Subcutaneous abdominal adipose tissue (tissue), 5 donors: ENCODE results near the gene RAPGEF1.

Experiments
- H3K27ac ChIP-seq: one replicate; pipeline ENCODE4 v1.7.0; 2013; ENCODE audit warnings: low read depth, mild to moderate bottlenecking, inconsistent platforms, low read length, moderate library complexity
- H3K27me3 ChIP-seq, 5 donors: one replicate each; pipeline ENCODE4 v1.7.0; 2013; ENCODE audit warnings: low read length in 5 of 5, inconsistent platforms in 1 of 5; ENCODE audit not compliant: control insufficient read depth in 5 of 5, insufficient read depth in 4 of 5
- H3K36me3 ChIP-seq, 5 donors: one replicate each; pipeline ENCODE4 v1.7.0; 2013; ENCODE audit warnings: low read length in 5 of 5; ENCODE audit not compliant: control insufficient read depth in 5 of 5, insufficient read depth in 5 of 5
- H3K4me1 ChIP-seq, 5 donors: one replicate each; pipeline ENCODE4 v1.7.0; 2013; ENCODE audit warnings: low read length in 5 of 5, mild to moderate bottlenecking in 3 of 5, moderate library complexity in 1 of 5; ENCODE audit not compliant: control insufficient read depth in 5 of 5, insufficient read depth in 5 of 5
- H3K4me3 ChIP-seq, 5 donors: one replicate each; pipeline ENCODE4 v1.7.0; 2013; ENCODE audit warnings: low read length in 5 of 5, low read depth in 1 of 5
- H3K9ac ChIP-seq, 5 donors: one replicate each; pipeline ENCODE4 v1.7.0; 2013; ENCODE audit warnings: low read length in 5 of 5, mild to moderate bottlenecking in 4 of 5, moderate library complexity in 3 of 5
- H3K9me3 ChIP-seq, 5 donors: one replicate each; pipeline ENCODE4 v1.7.0; 2013; ENCODE audit warnings: low read length in 5 of 5; ENCODE audit not compliant: control insufficient read depth in 5 of 5
- donor health status: healthy.
- donor health status: healthy.
- donor health status: healthy.
- donor health status: healthy.
- donor health status: healthy.

Gene RAPGEF1

DNA sequence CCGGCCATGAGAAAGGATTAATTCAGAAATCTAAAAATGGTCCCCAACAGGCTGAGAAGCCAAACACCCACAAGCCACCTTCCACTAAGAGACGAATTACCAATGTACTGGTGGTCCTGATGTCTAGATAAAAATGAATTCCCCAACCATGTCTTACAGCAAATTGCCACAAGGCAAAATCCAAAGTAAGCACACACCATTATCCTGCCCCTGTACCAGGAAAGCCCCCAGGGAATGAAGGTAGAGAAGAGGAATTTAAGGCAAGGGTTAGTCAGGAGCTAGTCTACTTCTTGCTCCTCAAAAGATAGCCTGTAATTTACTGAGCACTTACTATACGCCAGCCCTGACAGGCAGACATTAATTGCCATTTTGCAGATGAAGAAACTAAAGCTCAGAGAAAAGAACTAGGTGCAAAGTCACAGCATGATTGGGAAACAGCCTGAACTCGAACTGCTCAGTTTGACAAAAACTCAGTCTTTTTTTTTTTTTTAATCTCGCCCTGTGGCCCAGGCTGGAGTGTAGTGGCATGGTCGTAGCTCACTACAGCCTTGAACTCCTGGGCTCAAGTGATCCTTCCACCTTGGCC lies 64.3 kb downstream of the RAPGEF1 start:
- no peaks in the 10 kb centered on the region for H3K36me3 ChIP-seq
- H3K4me1 ChIP-seq = peaks cover 35 to 98% (median 78%) of the 10 kb centered on the region in 5 donors
- no peaks in the 10 kb centered on the region for H3K9me3 ChIP-seq
- no peaks in the 10 kb centered on the region for H3K27me3 ChIP-seq
- H3K27ac ChIP-seq = peak overlapping the region; percentile 82
- peak overlapping the region in 3 of 5 donors; percentile 26 to 49 (median 28) for H3K9ac ChIP-seq
- peak overlapping the region in 3 of 5 donors; percentile 6 to 31 (median 10) for H3K4me3 ChIP-seq

DNA sequence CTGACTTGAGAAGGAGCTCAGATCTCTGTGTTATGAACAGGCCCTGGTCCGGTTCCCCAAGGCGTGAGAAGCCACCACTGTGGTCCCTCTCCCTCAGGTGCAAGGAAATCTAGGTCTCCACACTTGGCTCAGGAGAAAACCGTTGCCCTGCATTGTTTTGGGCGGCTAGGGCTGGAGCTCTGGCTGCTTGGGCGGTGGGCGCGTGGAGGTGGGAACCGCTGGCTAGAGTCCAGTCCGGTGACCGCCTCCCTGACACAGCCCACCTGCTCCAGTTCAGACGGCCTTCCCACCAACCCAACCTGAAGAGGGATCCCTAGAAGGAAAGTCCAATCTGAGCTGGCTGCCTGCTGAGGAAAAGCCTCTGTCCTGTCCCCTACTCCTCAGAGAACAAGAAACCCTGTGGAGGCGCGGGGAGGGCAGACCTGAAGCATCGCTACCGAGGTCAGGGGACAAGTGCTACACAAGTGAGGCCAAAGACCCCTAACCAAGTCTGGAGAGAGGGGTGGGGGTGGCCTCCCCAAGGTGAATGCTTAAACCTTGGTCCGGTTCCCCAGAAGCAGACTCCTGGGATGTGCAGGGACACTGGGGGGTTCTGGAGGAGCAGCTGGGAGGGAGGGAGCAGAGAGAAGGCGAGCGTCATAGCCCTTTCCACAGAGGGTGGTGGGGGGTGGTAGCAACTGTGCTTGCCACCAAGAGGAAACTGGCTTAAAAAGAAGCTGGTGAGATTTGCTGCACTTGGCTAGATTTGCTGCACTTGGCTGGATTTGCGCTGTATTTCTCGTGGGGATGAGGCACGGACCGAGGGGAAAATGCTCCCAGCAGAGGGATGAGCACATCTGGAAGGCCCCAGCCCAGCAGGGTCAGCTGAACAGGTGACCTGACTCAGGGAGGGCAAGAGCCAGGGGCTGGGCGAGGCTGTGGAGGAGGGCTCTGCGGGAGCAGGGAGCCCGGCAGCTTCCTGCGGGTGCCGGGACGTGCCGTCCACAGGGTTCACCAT lies 65.2 kb downstream of the RAPGEF1 start:
- H3K9me3 ChIP-seq = no peaks in the 10 kb centered on the region
- H3K27ac ChIP-seq = peak overlapping the region; percentile 82
- peaks cover 40 to 100% (median 85%) of the 10 kb centered on the region in 5 donors for H3K4me1 ChIP-seq
- no peaks in the 10 kb centered on the region for H3K36me3 ChIP-seq
- H3K9ac ChIP-seq = peak overlapping the region in 3 of 5 donors; percentile 21 to 28 (median 26)
- no peaks in the 10 kb centered on the region for H3K27me3 ChIP-seq
- H3K4me3 ChIP-seq = peak overlapping the region in 2 of 5 donors; percentile 6 to 31

DNA sequence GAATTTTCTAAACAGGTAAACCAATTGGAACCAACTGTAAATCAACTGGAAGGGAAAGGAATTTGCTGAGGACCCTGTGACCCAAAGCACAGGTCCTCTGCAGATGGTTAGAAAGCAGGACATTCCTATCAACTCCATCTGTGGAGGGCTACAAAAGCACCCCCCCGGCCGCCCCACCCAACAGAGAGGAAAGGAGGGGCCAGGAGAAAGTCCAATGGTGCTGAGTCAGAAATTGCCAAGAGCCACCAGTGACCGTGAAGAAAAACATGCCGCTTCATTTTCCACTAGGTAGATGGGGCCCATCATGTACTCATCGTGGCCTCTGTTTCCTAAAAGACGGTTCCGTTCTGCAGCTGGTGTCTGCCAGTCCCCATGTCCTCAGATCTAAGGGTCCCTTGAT lies 66.3 kb downstream of the RAPGEF1 start:
- Histone ChIP-seq H3K4me1 (peaks cover 36 to 100% (median 85%) of the 10 kb centered on the region in 5 donors), H3K9ac (no peak overlapping the region), H3K27ac (peak overlapping the region; percentile 82), H3K27me3 (no peaks in the 10 kb centered on the region), H3K4me3 (no peak overlapping the region), H3K36me3 (no peaks in the 10 kb centered on the region), H3K9me3 (no peaks in the 10 kb centered on the region)

DNA sequence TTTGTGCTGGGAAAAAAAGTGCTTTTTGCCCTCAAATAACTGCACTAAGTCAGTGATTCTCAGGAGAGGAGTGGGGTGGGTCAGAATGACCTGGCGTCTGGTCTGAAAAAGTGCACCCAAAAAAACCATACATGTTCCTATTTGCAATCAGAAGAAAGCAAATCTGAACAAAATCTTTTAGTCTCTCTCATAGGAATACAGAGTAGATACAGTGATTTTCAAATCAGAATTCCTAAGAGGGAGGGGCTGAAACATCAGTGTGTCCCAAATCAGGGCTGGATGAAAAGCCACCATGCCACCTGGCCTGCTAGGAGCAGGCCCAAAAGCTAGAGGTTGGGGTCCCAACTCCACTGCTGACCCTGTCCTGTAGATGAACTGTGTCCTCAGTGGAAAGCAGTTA lies 66.8 kb downstream of the RAPGEF1 start:
- Histone ChIP-seq H3K9ac (no peak overlapping the region), H3K4me1 (peaks cover 35 to 98% (median 84%) of the 10 kb centered on the region in 5 donors), H3K36me3 (no peaks in the 10 kb centered on the region), H3K27ac (peak overlapping the region; percentile 55), H3K27me3 (no peaks in the 10 kb centered on the region), H3K9me3 (no peaks in the 10 kb centered on the region), H3K4me3 (no peak overlapping the region)

DNA sequence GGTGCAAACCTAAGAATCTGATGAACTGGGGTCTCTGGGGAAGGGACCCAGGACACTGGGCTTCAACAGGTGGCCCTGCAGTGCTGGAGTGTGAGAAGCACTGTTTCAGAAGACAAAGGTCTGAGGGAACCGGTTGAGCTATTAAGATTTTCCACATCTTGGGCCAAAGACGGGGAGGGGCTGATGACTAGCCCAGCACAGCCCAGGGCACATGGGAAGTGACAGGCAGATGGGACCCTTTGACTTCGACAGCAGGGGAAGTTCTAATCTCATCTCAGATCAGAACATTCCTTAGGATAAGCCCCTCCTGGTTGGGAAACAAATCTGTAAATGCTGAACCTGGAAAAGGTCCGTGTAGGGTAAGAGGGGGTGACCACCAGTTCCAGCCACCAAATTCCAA lies 67.4 kb downstream of the RAPGEF1 start:
- no peaks in the 10 kb centered on the region for H3K27me3 ChIP-seq
- no peaks in the 10 kb centered on the region for H3K9me3 ChIP-seq
- H3K9ac ChIP-seq = no peak overlapping the region
- H3K4me1 ChIP-seq = peaks cover 31 to 98% (median 84%) of the 10 kb centered on the region in 5 donors
- no peaks in the 10 kb centered on the region for H3K36me3 ChIP-seq
- H3K27ac ChIP-seq = peak overlapping the region; percentile 55
- H3K4me3 ChIP-seq = no peak overlapping the region

DNA sequence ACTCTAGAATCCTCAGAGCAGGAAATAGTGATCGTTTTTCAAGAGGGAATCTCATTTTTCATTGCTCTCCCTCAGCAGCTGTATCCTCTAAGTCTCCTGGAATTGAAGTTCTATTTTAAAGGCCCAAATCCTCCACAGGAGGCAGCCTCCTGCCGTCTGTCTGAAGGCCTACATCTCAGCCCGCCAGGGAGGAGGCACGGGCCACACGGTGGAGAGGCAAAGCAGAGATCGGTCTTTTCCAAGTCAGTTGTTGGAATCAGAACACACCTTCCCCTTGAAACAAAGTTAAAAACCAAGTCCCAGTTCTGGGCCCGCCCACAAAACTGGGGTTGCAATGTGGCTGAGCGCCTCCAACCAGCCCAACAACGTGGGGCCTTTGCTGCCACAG lies 68.7 kb downstream of the RAPGEF1 start:
- Histone ChIP-seq H3K27me3 (no peaks in the 10 kb centered on the region), H3K9me3 (no peaks in the 10 kb centered on the region), H3K4me1 (peaks cover 25 to 93% (median 74%) of the 10 kb centered on the region in 5 donors), H3K36me3 (no peaks in the 10 kb centered on the region), H3K4me3 (no peak overlapping the region), H3K27ac (peak overlapping the region; percentile 7), H3K9ac (no peak overlapping the region)

DNA sequence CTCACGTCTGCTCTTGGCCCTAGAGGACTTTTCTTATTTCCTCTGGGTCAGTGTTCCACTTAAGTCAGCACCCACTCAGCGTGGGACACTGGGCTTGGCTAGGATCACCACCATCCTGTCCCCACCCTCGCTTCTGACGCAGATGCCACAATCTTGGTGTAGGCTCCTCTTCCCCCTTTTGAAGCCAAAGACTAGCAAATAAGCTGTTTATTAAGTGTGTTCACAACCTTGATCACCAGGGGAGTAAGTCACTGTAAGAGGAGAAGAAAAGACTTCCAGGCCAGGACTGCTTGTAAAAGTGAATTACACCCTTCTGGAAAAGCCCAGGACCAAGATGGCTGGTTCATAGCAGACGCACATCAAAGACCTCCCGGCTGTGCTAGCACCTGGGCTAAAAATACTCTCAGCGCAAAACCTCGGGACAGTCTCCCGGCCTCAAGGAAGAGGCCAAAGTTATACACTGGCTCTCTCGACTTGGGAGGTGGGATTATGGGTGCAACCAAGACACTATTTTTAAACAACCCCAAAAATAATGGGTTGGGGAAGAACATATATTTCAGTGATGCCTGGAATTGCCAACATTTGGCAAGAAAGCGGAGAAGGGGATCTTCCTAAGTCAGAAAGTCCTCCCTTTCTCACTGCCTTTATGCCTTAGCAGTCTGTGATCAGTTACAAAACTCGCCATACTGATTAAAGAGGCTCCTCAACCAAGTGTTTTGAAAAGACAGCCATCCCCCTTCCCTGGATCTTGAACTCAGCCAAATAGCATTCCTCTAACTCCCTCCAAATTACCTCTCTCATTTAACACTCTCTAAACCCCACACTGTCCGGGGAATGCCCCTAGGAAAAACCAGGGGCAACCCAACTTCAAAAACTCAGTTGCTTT lies 69.4 kb downstream of the RAPGEF1 start:
- H3K36me3 ChIP-seq = no peaks in the 10 kb centered on the region
- peak overlapping the region; percentile 55 for H3K27ac ChIP-seq
- no peaks in the 10 kb centered on the region for H3K9me3 ChIP-seq
- no peaks in the 10 kb centered on the region for H3K27me3 ChIP-seq
- H3K9ac ChIP-seq = peak overlapping the region in 2 of 5 donors; percentile 17 to 26
- H3K4me3 ChIP-seq = no peak overlapping the region
- H3K4me1 ChIP-seq = peaks cover 20 to 86% (median 67%) of the 10 kb centered on the region in 5 donors

DNA sequence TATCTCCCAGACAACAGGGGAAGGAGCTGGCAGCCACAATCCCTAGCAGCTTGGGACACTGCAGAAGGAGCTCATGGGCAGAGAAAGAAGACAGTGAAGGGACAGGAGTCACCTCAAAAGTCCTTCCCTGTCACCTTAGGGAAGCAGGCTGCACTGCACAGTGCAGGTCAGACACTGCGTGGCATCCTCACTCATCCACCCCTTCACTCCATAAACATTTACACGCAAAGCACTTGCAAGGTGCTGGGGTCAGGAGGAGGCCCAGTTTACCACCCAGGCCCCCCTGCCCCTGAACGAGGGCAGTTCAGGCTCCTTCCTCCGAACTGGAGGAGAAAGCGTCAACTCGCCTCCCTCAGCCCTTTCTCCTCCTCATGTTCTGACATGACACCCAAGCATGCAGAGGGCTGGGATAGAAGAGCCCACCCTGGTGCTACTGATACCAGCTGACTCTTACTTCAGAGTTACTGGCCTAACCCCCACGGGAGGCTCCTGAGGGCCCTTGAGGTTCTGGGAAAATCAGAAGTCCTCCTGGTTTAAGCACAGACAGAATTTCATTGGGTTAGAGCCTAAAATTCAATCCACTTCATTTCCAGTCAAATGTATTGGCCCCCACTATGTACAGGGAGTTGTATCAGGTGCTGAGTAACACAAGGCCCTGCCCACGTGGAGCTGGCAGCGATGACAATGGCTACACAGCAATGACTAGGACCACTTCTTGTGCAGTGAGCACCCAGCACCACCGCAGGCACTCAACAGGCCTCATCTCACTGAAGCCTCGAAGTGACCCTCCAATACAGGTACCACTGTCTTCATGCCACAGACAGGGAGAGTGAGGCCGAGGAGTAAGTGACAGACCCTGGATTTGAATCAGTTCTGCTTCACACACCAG lies 70.4 kb downstream of the RAPGEF1 start:
- Histone ChIP-seq H3K9ac (peak overlapping the region in 2 of 5 donors; percentile 17 to 40), H3K27ac (peak overlapping the region; percentile 55), H3K9me3 (no peaks in the 10 kb centered on the region), H3K4me3 (no peak overlapping the region), H3K36me3 (no peaks in the 10 kb centered on the region), H3K4me1 (peaks cover 14 to 76% (median 58%) of the 10 kb centered on the region in 5 donors), H3K27me3 (no peaks in the 10 kb centered on the region)
